KOPT-K1 (cell line): ENCODE results near the gene POLR1G.
A peak's percentile ranks its signal among the peaks of the same experiment; 100 is the strongest.
"Not testable (repeated sequence)": the region's sequence is repeated elsewhere in the genome, so short reads cannot be mapped to it uniquely, and the experiment has no call there.

Experiments used
- H3K27ac ChIP-seq: fragments of 200-600 bp; sonication (generic); 2 replicates; pipeline ENCODE4 v1.5.1; 2016; ENCODE audit warnings: antibody characterized with exemption, mild to moderate bottlenecking, low read depth, low read length; ENCODE audit not compliant: poor library complexity, severe bottlenecking
- H3K36me3 ChIP-seq: fragments of 200-600 bp; sonication (generic); 2 replicates; pipeline ENCODE4 v1.5.1; 2017; ENCODE audit warnings: antibody characterized with exemption, mild to moderate bottlenecking, low read length, moderate library complexity; ENCODE audit not compliant: insufficient read depth
- H3K9me3 ChIP-seq: fragments of 200-600 bp; sonication (generic); 2 replicates; pipeline ENCODE4 v1.5.1; 2017; ENCODE audit warnings: antibody characterized with exemption, low read length, mild to moderate bottlenecking; ENCODE audit not compliant: insufficient read depth, poor library complexity, severe bottlenecking

Gene POLR1G

DNA sequence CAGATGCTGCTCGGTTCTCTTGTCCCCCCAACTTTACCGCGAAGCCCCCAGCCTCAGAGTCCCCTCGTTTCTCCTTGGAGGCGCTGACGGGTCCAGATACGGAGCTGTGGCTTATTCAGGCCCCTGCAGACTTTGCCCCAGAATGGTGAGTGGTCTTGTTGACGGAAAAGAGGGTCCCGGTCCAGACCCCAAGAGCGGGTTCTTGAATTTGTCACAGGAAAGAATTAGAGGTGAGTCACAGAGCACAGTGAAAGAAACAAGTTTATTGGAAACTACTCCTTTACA, 589 bp downstream of the POLR1G start:
- Histone ChIP-seq H3K36me3 (peaks cover 28% of the 10 kb centered on the region; the same call in 1 of the 2 replicates), H3K27ac (peak overlapping the region; percentile 86), H3K9me3 (no peaks in the 10 kb centered on the region)

DNA sequence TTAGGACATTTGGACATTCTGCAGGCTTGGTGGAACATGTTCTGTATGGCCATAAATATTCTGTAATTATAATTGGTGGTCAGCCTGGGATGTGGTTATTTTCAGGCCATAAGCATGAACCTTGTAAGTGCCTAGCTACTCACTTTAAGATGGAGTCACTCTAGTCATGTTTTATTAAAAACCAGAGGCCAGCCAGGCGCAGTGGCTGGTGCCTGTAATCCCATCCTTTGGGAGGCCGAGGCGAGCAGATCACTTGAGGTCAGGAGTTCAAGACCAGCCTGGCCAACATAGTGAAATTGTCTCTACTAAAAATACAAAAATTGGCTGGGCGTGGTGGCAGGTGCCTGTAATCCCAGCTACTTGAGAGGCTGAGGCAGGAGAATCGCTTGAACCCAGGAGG, 1.1 kb downstream of the POLR1G start:
- not testable (repeated sequence) for H3K27ac ChIP-seq, H3K9me3 ChIP-seq
- H3K36me3 ChIP-seq: peaks cover 29% of the 10 kb centered on the region; the same call in 1 of the 2 replicates

DNA sequence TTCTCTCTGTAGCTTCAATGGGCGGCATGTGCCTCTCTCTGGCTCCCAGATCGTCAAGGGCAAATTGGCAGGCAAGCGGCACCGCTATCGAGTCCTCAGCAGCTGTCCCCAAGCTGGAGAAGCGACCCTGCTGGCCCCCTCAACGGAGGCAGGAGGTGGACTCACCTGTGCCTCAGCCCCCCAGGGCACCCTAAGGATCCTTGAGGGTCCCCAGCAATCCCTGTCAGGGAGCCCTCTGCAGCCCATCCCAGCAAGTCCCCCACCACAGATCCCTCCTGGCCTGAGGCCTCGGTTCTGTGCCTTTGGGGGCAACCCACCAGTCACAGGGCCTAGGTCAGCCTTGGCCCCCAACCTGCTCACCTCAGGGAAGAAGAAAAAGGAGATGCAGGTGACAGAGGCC, 1.7 kb downstream of the POLR1G start:
- H3K36me3 ChIP-seq: peaks cover 34% of the 10 kb centered on the region; the same call in 1 of the 2 replicates
- H3K9me3 ChIP-seq: no peaks in the 10 kb centered on the region
- no peak overlapping the region for H3K27ac ChIP-seq

DNA sequence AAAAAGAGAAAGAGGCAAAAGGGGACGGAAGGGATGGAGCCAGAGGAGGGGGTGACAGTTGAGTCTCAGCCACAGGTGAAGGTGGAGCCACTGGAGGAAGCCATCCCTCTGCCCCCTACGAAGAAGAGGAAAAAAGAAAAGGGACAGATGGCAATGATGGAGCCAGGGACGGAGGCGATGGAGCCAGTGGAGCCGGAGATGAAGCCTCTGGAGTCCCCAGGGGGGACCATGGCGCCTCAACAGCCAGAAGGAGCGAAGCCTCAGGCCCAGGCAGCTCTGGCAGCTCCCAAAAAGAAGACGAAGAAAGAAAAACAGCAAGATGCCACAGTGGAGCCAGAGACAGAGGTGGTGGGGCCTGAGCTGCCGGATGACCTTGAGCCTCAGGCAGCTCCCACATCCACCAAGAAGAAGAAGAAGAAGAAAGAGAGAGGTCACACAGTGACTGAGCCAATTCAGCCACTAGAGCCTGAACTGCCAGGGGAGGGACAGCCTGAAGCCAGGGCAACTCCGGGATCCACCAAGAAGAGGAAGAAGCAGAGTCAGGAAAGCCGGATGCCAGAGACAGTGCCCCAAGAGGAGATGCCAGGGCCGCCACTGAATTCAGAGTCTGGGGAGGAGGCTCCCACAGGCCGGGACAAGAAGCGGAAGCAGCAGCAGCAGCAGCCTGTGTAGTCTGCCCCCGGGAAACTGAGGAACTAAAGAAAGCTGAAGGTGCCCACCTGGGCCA, 2.5 kb downstream of the POLR1G start:
- H3K27ac ChIP-seq: no peak overlapping the region
- peaks cover 43% of the 10 kb centered on the region for H3K36me3 ChIP-seq
- no peaks in the 10 kb centered on the region for H3K9me3 ChIP-seq

DNA sequence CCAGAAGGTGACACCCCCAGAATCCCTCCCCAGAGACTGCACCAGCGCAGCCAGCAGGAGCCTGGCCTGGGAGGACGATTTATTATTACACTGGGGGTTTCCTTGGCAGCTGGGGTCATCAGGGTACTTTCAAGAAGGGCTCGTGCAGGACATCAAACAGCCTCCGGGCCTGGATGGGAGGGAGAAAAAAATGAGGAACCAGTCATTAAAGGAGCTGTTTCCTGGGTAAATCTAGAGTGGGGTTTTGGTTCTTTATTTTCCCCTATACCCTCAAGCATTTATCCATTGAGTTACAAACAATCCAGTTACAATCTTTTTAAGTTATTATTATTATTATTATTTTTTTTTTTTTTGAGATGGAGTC, 3.1 kb downstream of the POLR1G start:
- Histone ChIP-seq H3K27ac (no peak overlapping the region), H3K9me3 (no peaks in the 10 kb centered on the region), H3K36me3 (peaks cover 48% of the 10 kb centered on the region)

DNA sequence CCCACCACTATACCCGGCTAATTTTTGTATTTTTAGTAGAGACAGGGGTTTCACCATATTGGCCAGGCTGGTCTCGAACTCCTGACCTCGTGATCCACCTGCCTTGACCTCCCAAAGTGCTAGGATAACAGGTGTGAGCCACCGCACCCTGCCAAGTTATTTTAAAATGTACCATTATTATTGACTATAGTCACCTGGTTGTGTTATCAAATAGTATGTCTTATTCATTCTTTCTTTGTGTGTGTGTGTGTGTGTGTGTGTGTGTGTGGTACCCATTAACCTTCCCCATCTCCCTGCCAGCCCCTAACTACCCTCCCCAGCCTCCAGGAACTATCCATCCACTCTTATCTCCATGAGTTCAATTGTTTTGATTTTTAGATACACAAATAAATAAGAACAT, 3.9 kb downstream of the POLR1G start:
- not testable (repeated sequence) for H3K27ac ChIP-seq
- H3K36me3 ChIP-seq: peaks cover 53% of the 10 kb centered on the region

DNA sequence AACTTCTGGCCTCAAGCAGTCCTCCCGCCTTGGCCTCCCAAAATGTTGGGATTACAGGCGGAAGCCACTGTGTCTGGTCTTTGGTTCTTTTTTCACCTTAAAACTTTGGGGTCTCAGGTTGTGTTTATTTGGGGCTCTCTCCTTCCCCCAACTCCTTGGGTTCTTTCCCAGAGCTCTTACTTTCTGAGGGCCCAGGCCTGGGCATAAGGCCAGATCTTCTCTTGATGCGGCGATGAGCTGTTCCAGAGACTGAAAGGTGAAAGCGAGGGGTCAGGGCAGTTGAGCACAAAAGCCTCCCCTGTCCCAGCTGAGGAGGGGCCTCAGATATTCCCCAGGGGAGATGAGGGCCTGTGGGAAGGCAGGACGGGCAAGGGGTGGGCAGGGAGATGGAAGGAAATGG, 7.1 kb downstream of the POLR1G start:
- H3K36me3 ChIP-seq: peaks cover 78% of the 10 kb centered on the region
- H3K27ac ChIP-seq: no peak overlapping the region
- H3K9me3 ChIP-seq: no peaks in the 10 kb centered on the region

More for the DNA sequence above, 3.9 kb downstream of the POLR1G start:
- H3K9me3 ChIP-seq: not testable (repeated sequence)

DNA sequence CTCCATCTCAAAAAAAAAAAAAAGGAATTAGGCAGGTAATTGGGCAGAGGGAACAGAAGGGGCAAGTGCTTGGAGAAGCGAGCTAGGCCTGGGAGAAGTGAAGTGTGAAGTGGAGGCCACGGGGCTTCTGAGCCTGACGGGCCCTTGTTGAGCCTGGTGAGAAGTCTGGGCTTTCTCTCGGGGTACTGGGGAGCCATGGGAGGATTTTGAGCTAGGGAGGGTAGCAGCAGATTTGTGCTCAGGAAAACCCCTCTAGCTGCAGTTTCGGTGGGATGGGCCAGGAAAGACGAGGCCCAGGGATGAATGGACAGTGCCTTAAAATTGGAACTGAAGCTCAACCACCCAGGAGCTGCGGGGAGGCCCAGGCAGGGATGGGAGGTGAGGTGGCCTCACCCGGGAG, 8.0 kb downstream of the POLR1G start:
- Histone ChIP-seq H3K9me3 (no peaks in the 10 kb centered on the region), H3K36me3 (peaks cover 78% of the 10 kb centered on the region), H3K27ac (no peak overlapping the region)

DNA sequence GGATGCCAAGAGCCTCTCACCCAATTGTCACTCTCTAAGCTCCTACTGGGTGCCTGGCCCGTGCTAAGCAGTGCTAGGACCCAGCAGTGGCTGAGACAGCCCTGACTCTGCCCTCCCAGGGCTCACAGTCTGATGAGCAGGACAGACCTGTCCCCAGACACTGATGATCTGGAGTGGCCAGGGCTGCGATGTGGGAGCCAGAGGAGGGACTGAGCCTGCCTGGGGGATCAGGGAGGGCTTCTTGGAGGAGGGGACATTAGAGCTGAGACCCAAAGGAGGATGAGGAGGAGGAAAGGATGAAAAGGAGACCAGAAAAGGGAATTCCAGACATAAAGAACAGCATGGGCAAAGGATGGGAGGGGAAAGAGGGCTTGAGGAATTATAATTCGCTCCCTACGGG, 10.7 kb downstream of the POLR1G start:
- peaks cover 79% of the 10 kb centered on the region for H3K36me3 ChIP-seq
- no peaks in the 10 kb centered on the region for H3K9me3 ChIP-seq
- H3K27ac ChIP-seq: no peak overlapping the region

DNA sequence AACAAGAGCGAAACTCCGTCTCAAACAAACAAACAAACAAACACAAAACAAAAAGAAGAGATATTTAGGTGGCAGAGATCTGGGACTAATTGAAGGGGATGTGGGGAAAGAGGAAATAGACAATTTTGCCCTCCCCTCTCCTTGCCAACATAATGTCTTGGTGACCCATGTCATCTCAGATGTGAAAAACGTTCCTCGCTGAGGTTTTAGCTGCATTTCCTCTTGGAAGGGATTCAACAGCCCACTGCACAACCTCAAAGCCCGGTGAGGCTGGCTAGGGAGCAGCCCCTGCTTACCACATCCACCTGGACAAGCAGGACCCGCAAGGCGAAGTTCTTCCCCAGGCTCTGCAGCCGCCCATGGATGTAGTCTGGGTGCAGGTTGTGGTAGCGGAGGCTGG, 12.4 kb downstream of the POLR1G start:
- Histone ChIP-seq H3K27ac (peak overlapping the region; percentile 62), H3K9me3 (no peaks in the 10 kb centered on the region), H3K36me3 (peaks cover 67% of the 10 kb centered on the region)

DNA sequence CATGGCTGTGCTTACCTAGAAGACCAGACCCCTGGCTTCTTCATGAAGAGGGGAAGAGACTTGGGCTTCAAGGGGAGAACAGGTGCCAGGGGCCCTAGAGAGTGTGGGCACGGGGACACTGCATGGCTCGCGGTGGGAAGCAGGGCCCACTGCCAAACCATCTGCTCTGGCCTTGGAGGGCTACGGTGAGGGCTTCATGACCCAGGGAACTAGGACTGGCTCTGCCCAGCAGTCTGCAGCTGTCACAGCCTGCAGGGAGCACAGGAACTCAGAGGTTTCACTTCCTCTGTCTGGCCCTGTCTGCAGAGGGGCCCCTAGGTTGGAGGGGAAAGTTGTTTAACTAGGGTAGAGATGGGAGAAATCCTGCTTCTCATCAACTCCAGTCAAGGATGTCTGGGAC, 13.0 kb downstream of the POLR1G start:
- Histone ChIP-seq H3K27ac (peak overlapping the region; percentile 62), H3K36me3 (peaks cover 61% of the 10 kb centered on the region)

DNA sequence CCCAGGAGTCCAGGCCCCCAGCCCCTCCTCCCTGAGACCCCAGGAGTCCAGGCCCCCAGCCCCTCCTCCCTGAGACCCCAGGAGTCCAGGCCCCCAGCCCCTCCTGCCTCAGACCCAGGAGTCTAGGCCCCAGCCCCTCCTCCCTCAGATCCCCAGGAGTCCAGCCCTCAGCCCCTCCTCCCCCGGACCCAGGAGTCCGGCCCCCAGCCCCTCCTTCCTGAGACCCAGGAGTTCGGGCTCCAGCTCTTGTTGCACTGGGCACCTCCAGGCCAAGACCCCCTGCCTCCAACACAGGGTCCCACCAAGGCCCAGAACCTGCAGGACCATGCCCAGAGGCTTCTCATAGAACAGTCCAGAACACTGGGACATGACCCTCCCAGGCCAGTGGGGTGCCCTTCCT, 13.5 kb downstream of the POLR1G start:
- Histone ChIP-seq H3K36me3 (peaks cover 56% of the 10 kb centered on the region), H3K9me3 (no peaks in the 10 kb centered on the region), H3K27ac (peak overlapping the region; percentile 62)

More for the DNA sequence above, 13.0 kb downstream of the POLR1G start:
- H3K9me3 ChIP-seq: no peaks in the 10 kb centered on the region

DNA sequence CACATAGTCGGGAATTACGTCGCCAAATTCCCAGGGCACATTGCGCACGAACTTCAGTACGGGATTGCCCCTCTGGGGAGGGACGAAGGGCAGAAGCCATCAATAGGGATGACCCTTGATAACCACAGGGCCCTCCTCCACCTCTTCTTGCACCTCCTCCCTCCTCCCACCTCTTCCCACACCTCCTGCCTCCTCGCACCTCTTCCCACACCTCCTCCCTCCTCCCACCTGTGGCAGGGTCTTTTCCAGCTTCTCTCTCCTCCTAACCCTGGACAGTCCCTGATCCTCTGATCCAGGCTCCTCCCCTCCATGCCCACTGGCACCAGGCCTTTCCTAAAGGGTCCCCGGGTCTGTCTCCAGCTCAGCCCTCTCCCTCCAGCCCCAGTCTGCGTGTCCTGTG, 13.9 kb downstream of the POLR1G start:
- no peaks in the 10 kb centered on the region for H3K9me3 ChIP-seq
- peaks cover 54% of the 10 kb centered on the region for H3K36me3 ChIP-seq
- H3K27ac ChIP-seq: peak overlapping the region; percentile 62

DNA sequence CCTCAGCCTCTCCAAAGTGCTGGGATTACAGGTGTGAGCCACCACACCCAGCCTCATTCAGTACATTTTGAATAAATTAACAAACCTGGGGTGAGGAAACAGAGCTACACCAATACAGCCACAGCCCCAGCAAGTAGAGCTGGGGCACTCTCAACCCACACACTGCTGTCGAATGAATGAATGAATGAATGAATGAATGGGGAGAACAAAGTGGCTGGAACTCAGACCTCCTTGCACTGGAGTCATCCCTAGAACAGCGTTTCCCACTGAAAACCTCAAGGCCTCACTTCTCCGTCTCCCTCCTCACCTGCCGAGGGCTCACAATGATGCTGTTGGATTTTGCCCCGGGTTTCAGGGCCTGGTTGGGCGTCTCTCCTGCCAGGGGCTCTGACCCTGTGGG, 14.4 kb downstream of the POLR1G start:
- Histone ChIP-seq H3K27ac (no peak overlapping the region), H3K9me3 (no peaks in the 10 kb centered on the region), H3K36me3 (peaks cover 49% of the 10 kb centered on the region)

DNA sequence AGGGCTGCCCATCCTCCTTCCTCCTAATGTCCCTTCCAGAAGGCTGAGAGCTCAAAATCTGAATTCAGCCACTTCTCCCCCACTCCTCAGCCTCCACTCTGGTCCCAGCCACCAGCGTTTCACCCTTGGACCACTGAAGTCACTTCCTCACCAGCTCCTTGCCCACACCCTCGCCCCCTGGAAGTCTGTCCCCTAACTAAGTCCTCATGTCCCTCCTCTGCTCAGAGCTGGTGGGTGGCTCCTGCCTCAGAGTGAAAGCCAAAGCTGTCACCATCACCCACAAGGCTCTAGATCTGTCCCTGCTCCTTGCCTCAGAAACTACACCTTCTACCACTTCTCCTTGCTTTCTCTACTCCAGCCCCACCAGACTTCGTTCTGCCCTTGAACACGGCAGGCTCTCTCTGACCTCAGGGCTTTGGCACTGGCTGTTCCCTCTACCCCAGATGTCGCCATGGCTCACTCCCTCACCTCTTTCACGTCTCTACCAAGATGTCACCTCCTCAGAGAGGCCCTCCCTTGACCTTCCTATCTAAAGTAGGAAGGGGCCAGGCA, 15.6 kb downstream of the POLR1G start:
- H3K27ac ChIP-seq: no peak overlapping the region
- no peaks in the 10 kb centered on the region for H3K9me3 ChIP-seq
- peaks cover 37% of the 10 kb centered on the region; the same call in 1 of the 2 replicates for H3K36me3 ChIP-seq

DNA sequence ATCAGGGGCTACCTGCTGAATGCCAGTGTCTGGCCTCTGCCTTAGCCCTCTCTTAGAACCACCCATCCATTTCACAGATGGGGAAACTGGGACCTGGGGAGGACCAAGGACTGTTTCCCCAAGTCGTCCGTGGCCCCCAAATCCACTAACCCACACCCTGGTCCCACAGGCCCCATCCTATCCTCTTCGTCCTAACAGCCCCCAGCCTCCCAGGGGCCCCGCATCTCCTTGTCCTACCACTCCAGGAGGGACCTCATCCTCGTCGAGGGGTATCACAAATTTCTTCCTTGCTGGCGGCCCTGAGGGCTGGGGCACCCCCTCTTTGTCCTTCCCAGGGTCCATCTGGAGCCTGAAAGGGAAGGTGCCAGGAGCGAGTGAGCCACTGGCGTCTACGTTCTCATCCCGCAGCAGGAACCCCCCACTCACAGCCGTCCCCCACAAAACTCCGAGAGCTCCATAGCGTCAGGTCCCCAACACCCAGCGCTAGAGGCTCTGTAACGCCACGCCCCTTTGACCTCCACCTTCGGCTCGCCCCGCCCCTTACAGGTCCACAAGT, 16.7 kb downstream of the POLR1G start:
- H3K9me3 ChIP-seq: no peaks in the 10 kb centered on the region
- H3K36me3 ChIP-seq: peaks cover 26% of the 10 kb centered on the region; the same call in 1 of the 2 replicates
- H3K27ac ChIP-seq: peak overlapping the region; percentile 74
